Activated CD8-positive, alpha-beta T cell treated with anti-CD3 and anti-CD28 coated beads for 36 hours (primary cell): ENCODE data around the gene DDX56. TPM values are rescaled to one million over a fixed set of nuclear protein-coding genes. Genes with fewer than 3 reads are reported as not detected.

Experiments used
- ATAC-seq: fragments of 200-7000 bp; cut with Tn5 transposase; one replicate; pipeline ENCODE4 v1.10.0; 2021; ENCODE audit warnings: mild to moderate bottlenecking, moderate library complexity
- CTCF ChIA-PET: fragments of 350-600 bp; sonication (Branson Sonifier 250); formaldehyde crosslinking; loops from one replicate; lab custom pipeline; 2021; ENCODE audit warnings: antibody characterized with exemption; lab: Charles Lee
- POLR2A ChIA-PET: fragments of 350-600 bp; sonication (Branson Sonifier 250); formaldehyde crosslinking; loops from one replicate; lab custom pipeline; 2021; ENCODE audit warnings: antibody characterized with exemption; lab: Charles Lee
- DNase-seq: peaks from one replicate; pipeline ENCODE4 v3.0.0-alpha.2; 2020
- H3K27ac Mint-ChIP-seq: one replicate; pipeline ENCODE4 v1.8.0; 2021; ENCODE audit warnings: mild to moderate bottlenecking, mixed read lengths
- H3K27me3 Mint-ChIP-seq: one replicate; pipeline ENCODE4 v1.8.0; 2021; ENCODE audit warnings: mixed read lengths
- H3K36me3 Mint-ChIP-seq: one replicate; pipeline ENCODE4 v1.8.0; 2021; ENCODE audit warnings: low read depth, mixed read lengths
- H3K4me1 Mint-ChIP-seq: one replicate; pipeline ENCODE4 v1.8.0; 2021; ENCODE audit warnings: low read depth, mixed read lengths
- H3K4me3 Mint-ChIP-seq: one replicate; pipeline ENCODE4 v1.8.0; 2021; ENCODE audit warnings: mild to moderate bottlenecking, moderate library complexity, mixed read lengths
- H3K9me3 Mint-ChIP-seq: one replicate; pipeline ENCODE4 v1.8.0; 2021; ENCODE audit warnings: mixed read lengths
- CTCF ChIP-seq: fragments of 200-600 bp; IDR thresholded peaks from one replicate; pipeline ENCODE4 v1.8.0; 2022; ENCODE audit warnings: antibody characterized with exemption, mild to moderate bottlenecking
- intact Hi-C: fragments of 100-400 bp; cut with micrococcal nuclease; formaldehyde crosslinking; loops from one replicate; pipeline ENCODE4 v1.10.0; 2022
- total RNA-seq, 2 experiments: library from RNA; stranded (reverse); gene quantifications; one replicate each; pipeline ENCODE4 v1.2.3, GENCODE V29; 2021

DDX56 gene
- total RNA-seq, 2 experiments from 2014 or later: 92.3 to 98.3 TPM

- peak overlapping the region; percentile 97 for H3K27ac Mint-ChIP-seq
- CTCF ChIA-PET: interaction anchor here (1.0 to 2.7 kb wide), 6 partner anchors 9 to 50 kb away, joined by 3 to 13 read pairs (median 6); no protein-coding TSS in a partner anchor
- no peaks in the 10 kb centered on the region for H3K27me3 Mint-ChIP-seq
- peaks cover 24% of the 10 kb centered on the region for H3K36me3 Mint-ChIP-seq
- no peak for TF ChIP-seq CTCF
- intact Hi-C loops: no loop called here
- ATAC-seq (peak; percentile 12), DNase-seq (no peak)
- peaks cover 32% of the 10 kb centered on the region for H3K4me1 Mint-ChIP-seq
- no peaks in the 10 kb centered on the region for H3K9me3 Mint-ChIP-seq
- POLR2A ChIA-PET: interaction anchor here (0.6 to 4.4 kb wide), 18 partner anchors 10 to 393 kb away, joined by 3 to 52 read pairs (median 5); partner anchors contain the start of genes PURB and TMED4
- H3K4me3 Mint-ChIP-seq: peak overlapping the region; percentile 92
Observed at GRCh38 chr7:44607141-44608068, 33.7 kb upstream of the DDX56 start.

- DNase-seq (peak; percentile 100), ATAC-seq (peak; percentile 97)
- peak within 1 kb of the TSS; percentile 92 for H3K4me3 Mint-ChIP-seq
- H3K4me1 Mint-ChIP-seq: peaks cover 26% of the 10 kb centered on the region
- TF ChIP-seq CTCF: no peak
- POLR2A ChIA-PET: interaction anchor here (0.5 to 4.4 kb wide), 18 partner anchors 10 to 373 kb away, joined by 3 to 52 read pairs (median 5); partner anchors contain the start of genes PURB and TMED4
- peak within 1 kb of the TSS; percentile 97 for H3K27ac Mint-ChIP-seq
- H3K36me3 Mint-ChIP-seq: peaks cover 19% of the 10 kb centered on the region
- no peaks in the 10 kb centered on the region for H3K9me3 Mint-ChIP-seq
- CTCF ChIA-PET: interaction anchor here (0.9 to 2.7 kb wide), 7 partner anchors 10 to 50 kb away, joined by 3 to 13 read pairs (median 4); no protein-coding TSS in a partner anchor
- intact Hi-C loops: no loop called here
- no peaks in the 10 kb centered on the region for H3K27me3 Mint-ChIP-seq
Observed at GRCh38 chr7:44606341-44607140, 32.8 kb upstream of the DDX56 start, which contains the start of gene OGDH. Gene OGDH, plus strand, starts transcription at chr7:44606627. Its CDS starts 17,717 bp downstream, at chr7:44624344.

- no peak for ATAC-seq
- Mint-ChIP-seq H3K36me3 (peaks cover 19% of the 10 kb centered on the region), H3K9me3 (no peaks in the 10 kb centered on the region), H3K27me3 (no peaks in the 10 kb centered on the region), H3K4me1 (peaks cover 23% of the 10 kb centered on the region), H3K27ac (no peak overlapping the region), H3K4me3 (peak overlapping the region; percentile 33)
- ChIA-PET CTCF (interaction anchor here (2.7 kb wide), 1 partner anchor 34 kb away, joined by 13 read pairs; no protein-coding TSS in a partner anchor), POLR2A (interaction anchor here (2.5 to 4.4 kb wide), 2 partner anchors 29 to 34 kb away, joined by 13 to 52 read pairs; no protein-coding TSS in a partner anchor)
- intact Hi-C loops: no loop called here
- no peak for DNase-seq
- no peak for TF ChIP-seq CTCF
Observed at GRCh38 chr7:44604941-44605340, 31.2 kb upstream of the DDX56 start.

GRCh38 chr7:44603193-44603592, 29.5 kb upstream of the DDX56 start:
- no peak for TF ChIP-seq CTCF
- Mint-ChIP-seq H3K36me3 (peaks cover 13% of the 10 kb centered on the region), H3K9me3 (no peaks in the 10 kb centered on the region), H3K27me3 (no peaks in the 10 kb centered on the region), H3K27ac (no peak overlapping the region), H3K4me3 (no peak overlapping the region), H3K4me1 (peaks cover 12% of the 10 kb centered on the region)
- CTCF ChIA-PET: interaction anchor here (1.2 kb wide), 1 partner anchor 36 kb away, joined by 3 read pairs; no protein-coding TSS in a partner anchor
- DNase-seq (no peak), ATAC-seq (no peak)
- POLR2A ChIA-PET: no interaction called here
- intact Hi-C loops: no loop called here
